Activated naive CD8-positive, alpha-beta T cell treated with anti-CD3 and anti-CD28 coated beads for 36 hours (primary cell): ENCODE results near the gene POLR3E. TPM values are rescaled to one million over a fixed set of nuclear protein-coding genes. Genes with fewer than 3 reads are reported as not detected.
A peak's percentile ranks its signal among the peaks of the same experiment; 100 is the strongest.

Source experiments
- DNase-seq: peaks from one replicate; pipeline ENCODE4 v3.0.0; 2021
- H3K27ac Mint-ChIP-seq: one replicate; pipeline ENCODE4 v1.8.0; 2022; ENCODE audit warnings: mild to moderate bottlenecking, moderate library complexity, mixed read lengths
- H3K27me3 Mint-ChIP-seq: one replicate; pipeline ENCODE4 v1.8.0; 2022; ENCODE audit warnings: mild to moderate bottlenecking, mixed read lengths
- H3K36me3 Mint-ChIP-seq: one replicate; pipeline ENCODE4 v1.8.0; 2021; ENCODE audit warnings: mild to moderate bottlenecking, mixed read lengths
- H3K4me1 Mint-ChIP-seq: one replicate; pipeline ENCODE4 v1.8.0; 2021; ENCODE audit warnings: mixed read lengths
- H3K4me3 Mint-ChIP-seq: one replicate; pipeline ENCODE4 v1.8.0; 2022; ENCODE audit warnings: mild to moderate bottlenecking, moderate library complexity, mixed read lengths
- H3K9me3 Mint-ChIP-seq: one replicate; pipeline ENCODE4 v1.8.0; 2022; ENCODE audit warnings: mixed read lengths
- total RNA-seq, 2 experiments: library from RNA; stranded (reverse); gene quantifications; one replicate each; pipeline ENCODE4 v1.2.3, GENCODE V29; 2021

POLR3E gene
- total RNA-seq, 2 experiments from 2014 or later = 94.3 to 95.8 TPM

GRCh38 chr16:22369221-22369811 lies 72.1 kb downstream of the POLR3E start:
- H3K4me3 Mint-ChIP-seq = no peak overlapping the region
- H3K27me3 Mint-ChIP-seq = no peaks in the 10 kb centered on the region
- peaks cover 74% of the 10 kb centered on the region for H3K4me1 Mint-ChIP-seq
- peaks cover 1% of the 10 kb centered on the region for H3K9me3 Mint-ChIP-seq
- DNase-seq = no peak
- H3K36me3 Mint-ChIP-seq = peaks cover 63% of the 10 kb centered on the region
- H3K27ac Mint-ChIP-seq = peak overlapping the region; percentile 69

GRCh38 chr16:22370038-22370820 lies 73.0 kb downstream of the POLR3E start:
- H3K9me3 Mint-ChIP-seq = peaks cover 1% of the 10 kb centered on the region
- no peak for DNase-seq
- no peak overlapping the region for H3K4me3 Mint-ChIP-seq
- H3K27ac Mint-ChIP-seq = peak overlapping the region; percentile 62
- H3K36me3 Mint-ChIP-seq = peaks cover 54% of the 10 kb centered on the region
- H3K4me1 Mint-ChIP-seq = peaks cover 69% of the 10 kb centered on the region
- no peaks in the 10 kb centered on the region for H3K27me3 Mint-ChIP-seq

GRCh38 chr16:22372882-22373661 lies 75.9 kb downstream of the POLR3E start:
- Mint-ChIP-seq H3K4me1 (peaks cover 58% of the 10 kb centered on the region), H3K4me3 (peak overlapping the region; percentile 94), H3K36me3 (peaks cover 38% of the 10 kb centered on the region), H3K27me3 (no peaks in the 10 kb centered on the region), H3K27ac (peak overlapping the region; percentile 89), H3K9me3 (no peaks in the 10 kb centered on the region)
- DNase-seq = no peak

- H3K27me3 Mint-ChIP-seq = no peaks in the 10 kb centered on the region
- H3K4me1 Mint-ChIP-seq = peaks cover 52% of the 10 kb centered on the region
- H3K9me3 Mint-ChIP-seq = no peaks in the 10 kb centered on the region
- peak overlapping the region; percentile 89 for H3K27ac Mint-ChIP-seq
- peak overlapping the region; percentile 94 for H3K4me3 Mint-ChIP-seq
- DNase-seq = peak; percentile 51
- H3K36me3 Mint-ChIP-seq = peaks cover 36% of the 10 kb centered on the region
Measured at GRCh38 chr16:22373662-22374310, 76.6 kb downstream of the POLR3E start.

GRCh38 chr16:22374311-22375116 lies 77.3 kb downstream of the POLR3E start, which contains the start of gene CDR2:
CDR2 (minus strand) TSS chr16:22374619; CDS start chr16:22374309, 310 bp downstream.
- peaks cover 45% of the 10 kb centered on the region for H3K4me1 Mint-ChIP-seq
- no peaks in the 10 kb centered on the region for H3K27me3 Mint-ChIP-seq
- peak within 1 kb of the TSS; percentile 89 for H3K27ac Mint-ChIP-seq
- H3K4me3 Mint-ChIP-seq = peak within 1 kb of the TSS; percentile 94
- DNase-seq = peak; percentile 98
- peaks cover 32% of the 10 kb centered on the region for H3K36me3 Mint-ChIP-seq
- no peaks in the 10 kb centered on the region for H3K9me3 Mint-ChIP-seq

GRCh38 chr16:22375117-22375962 lies 78.1 kb downstream of the POLR3E start:
- Mint-ChIP-seq H3K27me3 (no peaks in the 10 kb centered on the region), H3K27ac (peak overlapping the region; percentile 45), H3K4me3 (peak overlapping the region; percentile 94), H3K36me3 (peaks cover 30% of the 10 kb centered on the region), H3K4me1 (peaks cover 39% of the 10 kb centered on the region), H3K9me3 (no peaks in the 10 kb centered on the region)
- no peak for DNase-seq

GRCh38 chr16:22375963-22376640 lies 78.9 kb downstream of the POLR3E start:
- H3K36me3 Mint-ChIP-seq = peaks cover 22% of the 10 kb centered on the region
- H3K4me3 Mint-ChIP-seq = no peak overlapping the region

GRCh38 chr16:22379656-22380055 lies 82.4 kb downstream of the POLR3E start:
- H3K27me3 Mint-ChIP-seq = no peaks in the 10 kb centered on the region
- no peak for DNase-seq
- H3K36me3 Mint-ChIP-seq = no peaks in the 10 kb centered on the region
- no peak overlapping the region for H3K4me3 Mint-ChIP-seq
- peaks cover 26% of the 10 kb centered on the region for H3K4me1 Mint-ChIP-seq
- no peaks in the 10 kb centered on the region for H3K9me3 Mint-ChIP-seq
- H3K27ac Mint-ChIP-seq = no peak overlapping the region

More at GRCh38 chr16:22375963-22376640, 78.9 kb downstream of the POLR3E start:
- H3K27ac Mint-ChIP-seq = no peak overlapping the region
- peaks cover 36% of the 10 kb centered on the region for H3K4me1 Mint-ChIP-seq
- H3K27me3 Mint-ChIP-seq = no peaks in the 10 kb centered on the region
- DNase-seq = no peak
- no peaks in the 10 kb centered on the region for H3K9me3 Mint-ChIP-seq

- H3K36me3 Mint-ChIP-seq = no peaks in the 10 kb centered on the region
- DNase-seq = no peak
- no peaks in the 10 kb centered on the region for H3K9me3 Mint-ChIP-seq
- H3K4me3 Mint-ChIP-seq = no peak overlapping the region
- peaks cover 22% of the 10 kb centered on the region for H3K4me1 Mint-ChIP-seq
- H3K27ac Mint-ChIP-seq = no peak overlapping the region
- no peaks in the 10 kb centered on the region for H3K27me3 Mint-ChIP-seq
Measured at GRCh38 chr16:22380529-22380928, 83.3 kb downstream of the POLR3E start.

GRCh38 chr16:22381392-22381791 lies 84.2 kb downstream of the POLR3E start:
- no peaks in the 10 kb centered on the region for H3K27me3 Mint-ChIP-seq
- H3K36me3 Mint-ChIP-seq = no peaks in the 10 kb centered on the region
- H3K9me3 Mint-ChIP-seq = no peaks in the 10 kb centered on the region
- peak overlapping the region; percentile 39 for H3K27ac Mint-ChIP-seq
- peaks cover 18% of the 10 kb centered on the region for H3K4me1 Mint-ChIP-seq
- DNase-seq = no peak
- no peak overlapping the region for H3K4me3 Mint-ChIP-seq

GRCh38 chr16:22383827-22384226 lies 86.6 kb downstream of the POLR3E start:
- Mint-ChIP-seq H3K9me3 (no peaks in the 10 kb centered on the region), H3K4me1 (peaks cover 18% of the 10 kb centered on the region), H3K36me3 (no peaks in the 10 kb centered on the region), H3K4me3 (no peak overlapping the region), H3K27me3 (no peaks in the 10 kb centered on the region), H3K27ac (no peak overlapping the region)
- no peak for DNase-seq
